GM19328 (cell line): Measurements from ENCODE around the gene RPS6KA2.
"Not testable (repeated sequence)": the region's sequence is repeated elsewhere in the genome, so short reads cannot be mapped to it uniquely, and the experiment has no call there.

ENCODE experiments used
- ATAC-seq: cut with Tn5 transposase; IDR thresholded peaks from one replicate; pipeline ENCODE4 v1.9.1; 2021; ENCODE audit warnings: mild to moderate bottlenecking, moderate library complexity; ENCODE audit not compliant: unreplicated experiment

RPS6KA2 gene

DNA sequence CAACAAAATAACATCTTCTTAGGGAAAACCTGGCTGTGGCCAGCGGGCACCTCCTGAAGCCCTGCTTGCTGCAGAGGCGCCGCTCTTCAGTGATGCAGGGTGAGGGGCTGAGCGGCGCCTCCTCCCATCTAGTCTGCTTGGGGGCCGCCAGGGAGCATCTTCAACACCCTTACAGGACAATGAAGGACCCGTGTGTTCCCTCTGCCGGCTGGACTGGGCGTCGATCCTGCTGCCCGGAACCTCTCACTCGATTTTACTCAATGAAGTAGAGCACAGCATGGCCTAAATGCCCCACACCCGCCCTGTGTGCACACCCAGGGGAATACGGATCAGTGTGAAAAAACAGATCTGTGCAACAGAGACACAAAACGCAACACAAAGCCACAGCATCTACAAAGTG is 215.8 kb downstream of the RPS6KA2 start:
- ATAC-seq, result no peak

DNA sequence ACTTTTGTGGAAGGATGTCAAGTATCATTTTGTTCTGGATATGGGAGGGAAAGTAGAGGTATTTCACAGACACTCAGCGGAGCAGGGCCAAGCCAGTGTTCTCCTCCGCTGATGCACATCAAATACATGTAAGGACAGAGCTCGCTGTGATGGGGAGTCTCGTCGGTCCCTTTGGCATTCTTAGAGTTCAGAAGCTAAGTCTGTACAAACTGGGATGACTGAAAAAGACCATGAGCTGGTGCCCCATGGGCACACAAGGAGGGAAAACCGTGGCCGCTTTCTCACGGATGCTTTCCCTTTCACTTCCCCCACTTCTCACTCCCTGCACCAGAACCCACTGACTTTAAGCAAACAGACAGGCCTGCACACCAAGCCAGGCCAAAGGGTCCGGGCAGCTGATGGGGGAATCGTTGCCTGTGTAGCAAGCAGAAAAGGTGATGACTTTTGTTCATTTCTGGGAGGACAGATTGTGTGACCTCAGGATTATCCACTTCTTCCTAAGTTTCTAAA is 216.6 kb downstream of the RPS6KA2 start:
- no peak for ATAC-seq

DNA sequence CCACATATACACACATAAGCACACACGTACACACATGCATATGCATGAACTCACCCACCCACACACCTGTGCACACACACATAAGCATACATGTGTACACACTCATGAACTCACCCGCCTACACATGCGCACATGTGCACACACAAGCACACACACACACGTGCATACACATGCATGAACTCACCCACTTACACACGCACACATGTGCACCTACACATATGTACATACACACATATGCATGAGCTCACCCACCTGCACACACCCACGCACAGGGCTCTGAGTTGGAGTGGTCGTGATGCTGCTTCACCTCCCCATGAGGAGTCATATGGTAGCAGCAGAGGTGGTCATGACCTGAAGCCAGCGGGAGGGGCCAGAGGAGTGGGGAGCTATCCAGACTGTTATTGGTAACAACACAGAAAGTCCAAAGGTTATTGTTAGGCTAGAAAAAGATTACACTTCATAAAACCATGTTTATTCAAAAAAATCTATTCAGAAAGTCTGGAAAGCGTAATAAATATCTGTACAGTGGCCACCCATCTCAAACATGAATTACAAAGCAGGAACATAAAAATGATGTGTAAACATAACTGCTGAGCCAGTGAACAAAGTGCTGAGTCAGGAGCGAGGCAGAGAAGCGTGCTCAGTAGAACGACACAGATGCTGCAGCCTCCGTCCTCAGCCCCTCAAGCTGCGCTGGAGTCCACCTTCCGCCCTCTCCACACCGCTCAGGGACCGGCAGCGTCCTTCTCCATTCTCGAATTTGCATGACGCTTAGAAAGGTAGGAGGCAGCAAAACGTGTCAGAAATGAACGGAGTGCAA is 217.9 kb downstream of the RPS6KA2 start:
- no peak for ATAC-seq

DNA sequence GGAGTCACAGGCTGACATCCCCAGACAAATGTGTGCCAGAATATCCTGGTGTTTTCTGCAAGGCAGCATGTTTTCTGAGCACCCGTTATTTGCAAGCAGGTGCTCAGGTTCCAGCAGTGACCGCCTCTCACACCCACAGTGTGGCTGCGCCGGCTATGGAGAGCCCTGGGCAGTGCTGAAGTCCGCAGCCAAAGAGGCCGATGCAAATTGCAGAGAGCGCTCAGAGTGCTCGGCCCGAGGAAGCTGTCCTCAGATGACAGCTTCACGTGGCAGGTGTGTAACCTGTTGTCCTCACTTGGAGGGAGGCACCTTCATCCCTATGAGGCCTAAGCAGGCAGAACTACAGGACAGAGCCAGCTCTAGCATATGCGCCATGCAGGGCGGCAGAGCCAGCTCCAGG is 220.9 kb downstream of the RPS6KA2 start:
- ATAC-seq, result no peak

DNA sequence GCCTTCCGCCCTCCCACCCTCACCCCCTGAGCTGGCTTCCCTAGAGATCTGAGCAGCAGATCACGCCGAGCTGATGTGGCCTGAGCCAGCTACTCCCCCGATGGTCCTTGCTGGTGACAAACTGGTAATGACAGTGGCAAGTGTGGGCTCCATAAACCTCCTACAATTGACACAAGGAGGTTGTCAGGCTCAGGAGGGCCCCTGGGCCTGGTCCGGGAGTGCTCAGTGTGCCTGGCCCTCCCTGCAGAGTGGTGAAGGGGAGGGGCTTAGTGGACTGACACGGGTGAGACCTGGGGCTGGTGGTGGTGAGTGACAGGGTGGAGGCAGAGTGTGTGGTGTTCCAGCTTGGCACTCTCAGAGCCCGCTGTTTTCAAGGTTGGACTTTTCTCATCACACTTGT is 221.7 kb downstream of the RPS6KA2 start:
- ATAC-seq, result no peak

DNA sequence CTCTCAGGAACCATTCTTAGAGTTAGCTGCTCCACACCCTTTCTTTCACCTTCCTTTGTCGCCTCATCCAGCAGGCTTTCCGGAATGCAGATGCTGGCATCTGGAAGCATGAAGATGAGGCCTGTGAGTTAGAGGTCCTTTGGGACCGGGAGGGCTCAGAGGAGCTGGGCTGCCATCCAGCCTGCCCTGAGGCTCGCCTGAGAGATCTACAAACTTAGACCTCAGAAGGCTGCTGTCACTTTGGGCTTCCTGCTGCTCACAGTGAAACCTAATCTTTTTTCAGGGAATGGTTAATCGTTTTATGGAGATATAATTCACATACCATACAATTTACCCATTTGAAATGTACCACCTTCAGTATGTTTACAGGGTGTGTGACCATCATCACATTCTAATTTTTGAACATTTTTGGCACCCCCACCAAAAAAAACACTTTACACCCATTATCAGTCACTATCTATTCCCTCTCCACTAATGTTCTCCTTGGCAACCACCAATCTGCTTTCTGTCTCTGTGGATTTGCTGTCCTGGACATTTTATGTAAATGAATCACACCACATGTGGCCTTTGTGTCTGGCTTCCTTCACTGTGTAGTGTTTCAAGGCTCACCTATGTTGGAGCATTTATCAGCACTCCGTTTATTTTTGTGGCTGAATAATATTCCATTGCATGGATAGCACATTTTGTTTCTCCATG is 224.3 kb downstream of the RPS6KA2 start:
- ATAC-seq, result no peak

DNA sequence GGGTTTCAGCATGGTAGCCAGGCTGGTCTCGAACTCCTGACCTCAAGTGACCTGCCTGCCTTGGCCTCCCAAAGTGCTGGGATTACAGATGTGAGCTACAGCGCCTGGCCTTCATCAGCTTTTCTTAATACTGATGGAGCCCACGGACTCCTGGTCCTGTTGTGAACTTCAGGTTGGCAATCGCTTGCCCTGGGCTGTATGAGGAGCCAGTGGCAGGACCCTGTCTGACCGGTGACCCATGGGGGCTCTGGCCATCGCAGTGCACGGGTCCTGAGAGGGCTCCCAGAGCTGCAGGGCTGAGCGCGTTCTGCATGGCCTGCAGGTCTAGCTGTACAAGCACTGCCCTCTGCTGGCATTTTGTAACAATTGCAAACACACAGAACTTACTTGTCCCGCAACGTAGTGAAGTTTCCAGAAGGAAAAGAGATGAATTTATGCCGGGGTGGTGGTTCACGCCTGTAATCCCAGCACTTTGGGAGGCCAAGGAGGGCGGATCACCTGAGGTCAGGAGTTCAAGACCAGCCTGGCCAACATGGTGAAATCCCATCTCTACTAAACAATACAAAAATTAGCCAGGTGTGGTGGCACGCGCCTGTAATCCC is 226.3 kb downstream of the RPS6KA2 start:
- ATAC-seq, result not testable (repeated sequence)

DNA sequence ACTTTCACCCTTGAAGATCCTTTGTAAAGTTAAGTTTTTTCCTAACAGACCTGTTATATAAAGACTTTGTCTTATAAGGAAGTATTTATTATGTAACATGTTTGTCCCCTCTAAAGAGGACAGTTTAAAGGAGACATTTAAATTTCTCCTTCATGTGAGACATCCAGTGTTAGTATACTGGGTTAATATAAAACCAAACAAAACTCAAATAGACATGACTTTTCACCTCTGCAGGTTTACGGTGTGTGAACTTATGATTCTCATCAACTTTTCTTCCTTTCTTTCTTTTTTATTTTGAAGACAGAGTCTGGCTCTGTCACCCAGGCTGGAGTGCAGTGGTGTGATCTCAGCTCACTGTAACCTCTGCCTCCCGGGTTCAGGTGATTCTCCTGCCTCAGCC is 226.9 kb downstream of the RPS6KA2 start:
- ATAC-seq, result no peak

DNA sequence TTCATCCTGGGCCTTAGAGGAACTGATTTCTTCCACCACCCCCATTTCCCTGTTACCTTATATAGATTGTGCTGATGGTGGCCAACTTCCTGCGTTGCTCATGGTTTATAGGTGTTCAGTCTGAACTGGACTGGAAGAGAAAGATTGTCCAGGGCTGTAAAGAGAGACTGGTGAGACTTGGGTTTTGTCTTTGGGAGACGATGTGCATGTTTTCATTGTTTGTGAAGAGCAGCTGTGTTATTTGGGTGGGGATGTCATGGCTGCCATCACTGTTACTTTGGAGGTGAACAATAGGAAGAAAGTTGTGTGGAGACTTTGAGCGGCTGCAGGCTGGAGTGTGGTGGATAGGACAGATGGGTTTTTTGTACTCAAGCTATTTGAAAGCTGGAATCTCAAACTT is 228.7 kb downstream of the RPS6KA2 start:
- no peak for ATAC-seq

DNA sequence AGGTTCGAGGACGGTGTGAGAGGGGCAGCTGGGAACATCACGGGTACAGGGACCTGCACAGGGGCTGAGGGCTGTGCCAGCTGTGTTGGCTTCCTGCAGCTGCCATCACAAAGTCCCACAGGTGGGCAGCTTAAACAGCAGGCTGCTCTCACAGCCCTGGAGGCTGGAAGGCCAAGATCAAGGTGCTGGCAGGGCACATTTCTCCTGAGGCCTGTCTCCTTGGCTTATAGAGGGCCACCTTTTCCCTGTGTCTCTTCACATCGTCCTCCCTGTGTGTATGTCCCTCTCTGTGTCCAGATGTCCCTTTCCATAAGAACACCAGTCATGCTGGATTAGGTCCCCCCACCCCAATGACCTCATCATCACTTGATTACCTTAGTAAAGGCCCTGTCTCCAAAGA is 229.2 kb downstream of the RPS6KA2 start:
- no peak for ATAC-seq

DNA sequence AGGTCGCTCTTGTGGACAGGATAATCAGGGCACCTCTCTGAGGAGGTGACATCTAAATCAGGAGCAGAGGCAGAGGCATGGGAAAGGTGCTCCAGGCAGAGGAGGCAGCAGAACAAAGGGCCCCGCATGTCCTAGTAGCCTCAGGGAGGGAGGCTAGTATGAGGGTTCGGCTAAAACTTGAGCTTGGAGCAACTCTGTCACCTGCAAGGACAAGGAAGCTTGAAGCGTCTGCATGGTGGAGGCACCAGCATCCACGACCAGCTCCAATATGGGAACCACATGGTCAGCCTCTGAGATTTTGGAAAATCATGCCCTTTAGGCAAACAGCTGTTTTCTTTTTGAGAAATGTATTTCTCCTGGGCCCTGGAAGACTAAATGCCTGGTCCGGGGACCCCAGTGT is 231.3 kb downstream of the RPS6KA2 start:
- ATAC-seq, result no peak

DNA sequence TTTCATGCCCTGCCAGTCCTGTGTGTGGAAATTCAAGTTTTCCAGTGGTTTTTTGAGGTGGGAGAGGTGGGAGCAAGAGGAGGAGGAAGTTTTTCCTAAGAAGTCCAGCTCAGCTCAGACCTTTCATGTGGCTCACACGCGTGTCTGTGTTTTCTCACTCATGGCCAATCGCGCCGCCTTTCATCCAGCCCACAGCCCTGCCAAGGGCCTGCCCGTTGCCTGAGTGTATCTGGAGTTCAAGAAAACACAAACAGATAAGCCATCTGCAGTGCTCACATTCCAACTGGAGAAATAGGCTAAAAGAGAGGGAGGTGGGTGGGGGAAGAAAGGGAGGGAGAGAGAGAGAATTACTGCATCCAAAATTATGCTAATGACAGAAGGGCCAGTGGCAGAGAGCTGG is 231.7 kb downstream of the RPS6KA2 start:
- no peak for ATAC-seq

DNA sequence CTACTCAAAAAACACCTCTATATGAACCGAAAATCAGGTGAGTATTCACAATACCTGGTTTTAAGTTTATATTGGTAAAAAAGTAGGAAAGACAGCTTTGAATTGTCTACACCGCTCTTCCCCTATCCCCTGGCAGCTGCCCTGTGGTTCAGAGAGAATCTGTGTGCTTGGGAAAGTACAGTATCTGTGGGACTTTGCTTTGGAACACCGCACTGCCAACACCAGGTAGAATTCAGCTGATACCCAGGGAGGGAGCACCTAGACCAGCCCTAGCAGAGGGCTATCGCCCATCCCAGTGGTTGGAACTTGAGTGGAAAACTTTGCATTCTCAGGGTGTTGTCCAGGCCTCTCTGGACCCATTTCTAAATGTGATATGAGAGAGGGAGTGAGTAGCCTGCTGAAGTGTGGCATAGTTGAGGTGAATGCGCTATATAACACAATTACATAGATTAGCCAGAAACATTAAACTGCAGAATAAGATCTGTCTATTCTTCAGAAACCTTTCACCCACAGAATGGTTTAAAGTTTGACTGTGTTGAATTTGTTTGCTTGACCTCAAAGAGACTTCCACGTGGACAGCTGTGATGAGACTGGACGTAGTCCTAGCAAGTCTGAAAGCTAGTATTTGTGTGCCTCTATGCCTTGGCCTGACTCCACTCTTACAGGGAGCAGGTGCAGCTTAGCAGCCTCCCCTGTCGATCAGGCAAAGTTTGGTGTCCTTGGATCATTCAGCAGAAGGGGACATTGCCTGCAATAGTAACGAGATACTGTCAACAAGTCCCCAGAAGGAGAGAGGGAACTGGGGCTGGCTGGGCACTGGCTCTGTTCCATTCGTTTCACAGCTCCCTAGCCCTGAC is 232.8 kb downstream of the RPS6KA2 start:
- no peak for ATAC-seq

DNA sequence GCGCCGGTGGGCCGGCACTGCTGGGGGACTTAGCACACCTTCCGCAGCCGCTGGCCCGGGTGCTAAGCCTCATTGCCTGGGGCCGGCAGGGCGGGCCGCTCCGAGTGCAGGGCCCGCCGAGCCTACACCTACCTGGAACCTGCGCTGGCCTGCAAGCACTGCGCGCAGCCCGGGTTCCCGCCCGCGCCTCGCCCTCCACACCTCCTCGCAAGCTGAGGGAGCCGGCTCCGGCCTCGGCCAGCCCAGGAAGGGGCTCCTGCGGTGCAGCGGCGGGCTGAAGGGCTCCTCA is 233.6 kb downstream of the RPS6KA2 start:
- no peak for ATAC-seq

DNA sequence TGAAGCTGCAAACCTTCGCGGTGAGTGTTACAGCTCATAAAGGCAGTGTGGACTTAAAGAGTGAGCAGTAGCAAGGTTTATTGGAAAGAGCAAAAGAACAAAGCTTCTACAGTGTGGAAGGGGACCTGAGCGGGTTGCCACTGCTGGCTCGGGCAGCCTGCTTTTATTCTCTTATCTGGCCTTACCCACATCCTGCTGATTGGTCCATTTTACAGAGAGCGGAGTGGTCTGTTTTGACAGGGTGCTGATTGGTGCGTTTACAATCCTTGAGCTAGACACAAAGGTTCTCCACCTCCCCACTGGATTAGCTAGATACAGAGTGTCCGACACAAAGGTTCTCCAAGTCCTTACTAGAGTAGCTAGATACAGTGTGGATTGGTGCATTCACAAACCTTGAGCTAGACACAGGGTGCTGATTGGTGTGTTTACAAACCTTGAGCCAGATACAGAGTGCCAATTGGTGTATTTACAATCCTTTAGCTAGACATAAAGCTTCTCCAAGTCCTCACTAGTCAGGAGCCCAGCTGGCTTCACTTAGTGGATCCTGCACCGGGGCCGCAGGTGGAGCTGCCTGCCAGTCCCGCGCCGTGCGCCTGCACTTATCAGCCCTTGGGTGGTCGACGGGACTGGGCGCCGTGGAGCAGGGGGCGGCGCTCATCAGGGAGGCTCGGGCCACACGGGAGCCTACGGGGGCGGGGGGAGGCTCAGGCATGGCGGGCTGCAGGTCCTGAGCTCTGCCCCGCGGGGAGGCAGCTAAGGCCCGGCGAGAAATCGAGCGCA is 234.1 kb downstream of the RPS6KA2 start:
- ATAC-seq, result not testable (repeated sequence)

DNA sequence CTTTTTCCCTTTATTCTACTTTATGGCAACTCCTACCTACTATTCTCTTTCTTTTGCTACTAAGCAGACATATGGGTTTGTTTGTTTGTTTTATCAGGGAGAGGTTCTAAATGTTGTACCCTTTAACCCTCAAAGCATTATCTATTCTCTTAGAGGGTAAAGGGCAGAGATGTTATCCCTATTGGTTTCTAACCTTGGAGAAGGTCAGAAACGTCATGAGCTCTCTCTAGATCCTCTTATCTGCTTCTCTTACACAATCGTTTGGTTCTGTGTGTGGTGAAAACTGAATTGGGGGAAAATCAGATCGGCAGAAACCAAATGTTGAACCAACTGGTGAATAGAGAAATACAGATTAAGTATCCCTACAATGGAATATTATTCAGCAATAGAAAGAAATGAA is 237.9 kb downstream of the RPS6KA2 start:
- ATAC-seq, result no peak

DNA sequence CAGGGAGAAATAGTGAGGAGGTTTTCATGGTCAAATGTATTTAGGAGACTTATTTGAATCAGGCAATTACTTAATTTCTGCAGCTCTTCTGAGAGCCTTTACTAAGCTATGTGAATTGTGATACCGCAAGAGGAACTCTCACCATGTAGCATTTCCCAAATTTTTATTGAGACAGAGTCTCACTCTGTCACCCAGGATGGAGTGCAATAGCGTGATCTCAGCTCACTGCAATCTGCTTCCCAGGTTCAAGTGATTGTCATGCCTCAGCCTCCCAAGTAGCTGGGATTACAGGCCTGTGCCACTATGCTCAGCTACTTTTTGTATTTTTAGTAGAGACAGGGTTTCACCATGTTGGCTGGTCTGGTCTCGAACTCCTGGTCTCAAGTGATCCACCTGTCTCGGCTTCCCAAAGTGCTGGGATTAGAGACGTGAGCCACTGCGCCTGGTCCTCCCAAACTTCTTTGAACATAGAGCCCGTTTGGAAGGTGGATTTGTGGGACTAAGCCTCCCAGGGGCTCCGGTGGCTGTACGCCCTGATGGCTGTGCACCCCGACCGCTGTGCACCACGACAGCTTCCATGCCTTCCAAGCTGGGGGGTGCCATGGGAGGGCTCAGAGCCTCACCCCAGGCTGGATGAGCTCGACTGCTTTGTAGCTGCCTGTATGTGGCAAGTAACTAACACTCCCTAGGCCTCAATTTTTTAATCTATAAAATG is 238.6 kb downstream of the RPS6KA2 start:
- ATAC-seq, result no peak

DNA sequence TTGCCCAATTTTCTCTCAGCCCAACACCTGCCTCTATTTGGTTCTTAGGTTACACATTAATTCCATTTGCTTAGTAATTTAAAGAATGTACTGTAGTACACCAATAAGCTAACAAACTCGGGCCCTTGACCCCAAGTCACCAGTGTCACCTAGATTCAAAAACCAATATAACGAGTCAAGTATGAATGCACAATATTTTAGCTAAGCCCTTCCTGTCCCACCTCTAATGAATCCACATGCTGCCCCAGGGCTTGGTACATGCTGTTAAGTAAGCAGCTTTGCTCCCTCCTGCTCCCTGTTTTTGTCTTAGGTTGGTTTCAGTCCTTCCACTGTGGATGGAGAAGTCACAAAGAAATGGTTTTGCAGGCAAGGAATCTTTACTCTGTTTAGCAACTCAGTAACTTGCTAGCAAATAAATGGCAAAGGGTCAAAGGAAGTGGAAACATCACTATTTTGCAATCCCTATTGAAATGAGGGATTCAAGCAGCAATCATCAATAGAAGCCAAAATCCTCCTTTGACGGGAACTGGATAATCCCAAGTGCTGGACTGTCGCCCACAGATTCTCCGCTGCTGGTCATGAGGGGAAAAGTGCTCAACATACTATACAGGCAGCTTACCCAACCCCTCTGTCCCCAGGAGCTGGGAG is 239.3 kb downstream of the RPS6KA2 start:
- no peak for ATAC-seq

DNA sequence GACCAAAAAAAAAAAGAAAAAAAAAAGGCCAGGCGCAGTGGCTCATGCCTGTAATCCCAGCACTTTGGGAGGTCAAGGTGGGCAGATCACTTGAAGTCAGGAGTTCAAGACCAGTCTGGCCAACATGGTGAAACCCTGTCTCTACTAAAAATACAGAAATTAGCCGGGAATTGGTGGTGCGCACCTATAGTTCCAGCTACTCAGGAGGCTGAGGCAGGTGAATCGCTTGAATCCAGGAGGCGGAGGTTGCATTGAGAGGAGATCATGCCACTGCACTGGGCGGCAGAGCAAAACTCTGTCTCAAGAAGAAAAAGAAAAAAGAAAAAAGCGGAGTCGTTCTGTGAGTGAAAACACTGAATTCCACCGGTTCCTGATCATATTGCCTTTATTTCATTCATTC is 240.0 kb downstream of the RPS6KA2 start:
- not testable (repeated sequence) for ATAC-seq
